Gastroesophageal sphincter (tissue), 4 donors: ENCODE results near the gene B9D2. TPM values are rescaled to one million over a fixed set of nuclear protein-coding genes. Genes with fewer than 3 reads are reported as not detected.

Experiments
- ATAC-seq: fragments of 150-250 bp; one replicate; pipeline ENCODE4 v1.9.1; 2016; ENCODE audit warnings: mild to moderate bottlenecking, moderate library complexity
- H3K27ac ChIP-seq, 4 donors: fragments of 200-600 bp; sonication (generic) in 3 of 4; 1 replicate in 3 of 4; 2 replicates in 1 of 4; pipeline ENCODE4 v1.5.1; 2016 to 2019
- H3K27me3 ChIP-seq: fragments of 200-600 bp; sonication (generic); one replicate; pipeline ENCODE4 v1.5.1; 2019
- H3K36me3 ChIP-seq, 2 donors: fragments of 200-600 bp; sonication (generic); one replicate each; pipeline ENCODE4 v1.5.1; 2019; ENCODE audit warnings: control low read depth in 1 of 2
- H3K4me1 ChIP-seq, 3 donors: fragments of 200-600 bp; sonication (generic); 1 replicate in 2 of 3; 2 replicates in 1 of 3; pipeline ENCODE4 v1.5.1; 2016 to 2019; ENCODE audit warnings: control low read depth in 2 of 3
- H3K4me3 ChIP-seq, 2 donors: fragments of 200-600 bp; sonication (generic); one replicate each; pipeline ENCODE4 v1.5.1; 2019; ENCODE audit warnings: mild to moderate bottlenecking in 1 of 2, moderate library complexity in 1 of 2
- H3K9me3 ChIP-seq, 3 donors: fragments of 200-600 bp; sonication (generic); one replicate each; pipeline ENCODE4 v1.5.1; 2017 to 2019; ENCODE audit warnings: control low read depth in 2 of 3
- CTCF ChIP-seq, 4 experiments: fragments of 200-600 bp in 2 of 4; fragments of 450-650 bp in 2 of 4; sonication (generic) in 1 of 4; IDR thresholded peaks; one replicate each; pipeline ENCODE4 v1.5.1; 2017 to 2019; ENCODE audit warnings: antibody characterized with exemption in 4 of 4, mild to moderate bottlenecking in 2 of 4, moderate library complexity in 2 of 4
- EP300 ChIP-seq: sonication (generic); formaldehyde crosslinking; IDR thresholded peaks from one replicate; pipeline ENCODE4 v1.6.1; 2017; ENCODE audit warnings: antibody characterized with exemption, mild to moderate bottlenecking
- POLR2A ChIP-seq, 2 donors: fragments of 450-650 bp; IDR thresholded peaks; one replicate each; pipeline ENCODE4 v1.6.1; 2017; ENCODE audit warnings: antibody characterized with exemption in 2 of 2, mild to moderate bottlenecking in 2 of 2, moderate library complexity in 1 of 2
- POLR2AphosphoS5 ChIP-seq: sonication (generic); formaldehyde crosslinking; IDR thresholded peaks from one replicate; pipeline ENCODE4 v1.6.1; 2017; ENCODE audit warnings: antibody characterized with exemption
- WGBS, 2 donors: methylation state at CpG; one replicate each; pipeline ENCODE4 v1.1.5; 2018; ENCODE audit warnings: low coverage in 1 of 2; 5-methylcytosine and 5-hydroxymethylcytosine counted together
- total RNA-seq, 4 donors: library from RNA; depleted of rRNA; stranded (reverse); fragments of >200 nt; gene quantifications; one replicate each; pipeline ENCODE4 v1.1.0, GENCODE V29; 2016

The B9D2 gene
- 10 to 100 TPM in 1 of 4 donors, 1 to 10 TPM in 3; 5.2 to 10.1 (median 6.7) TPM for total RNA-seq

- Histone ChIP-seq H3K4me3 (peak within 1 kb of the TSS; percentile 71 to 78), H3K4me1 (peaks cover 0 to 26% (median 0%) of the 10 kb centered on the region in 3 donors), H3K9me3 (no peaks in the 10 kb centered on the region), H3K27ac (peak within 1 kb of the TSS; percentile 91 to 100 (median 98)), H3K36me3 (peaks cover 0 to 4% of the 10 kb centered on the region in 2 donors), H3K27me3 (no peaks in the 10 kb centered on the region)
- peak; percentile 98 for ATAC-seq
- peak; percentile 42 to 44 for TF ChIP-seq POLR2A (IDR thresholded peaks at IDR 0.05)
- TF ChIP-seq CTCF (IDR thresholded peaks at IDR 0.05) = no peak
- TF ChIP-seq POLR2AphosphoS5 = peak; percentile 62
- no peak for TF ChIP-seq EP300
- WGBS, 2 donors = 0% methylated on average over 11 of the region's 56 CpGs; no CpG with 5 or more reads in 1 of the 2 donors
Measured at GRCh38 chr19:41363753-41364523, at the start of gene B9D2. Gene B9D2 (minus strand): TSS chr19:41364149. CDS start chr19:41363519, 630 bp downstream.

GRCh38 chr19:41412953-41413352 is 49.0 kb upstream of the B9D2 start:
- TF ChIP-seq CTCF (IDR thresholded peaks at IDR 0.05) = no peak
- no peak for TF ChIP-seq POLR2AphosphoS5
- TF ChIP-seq POLR2A (IDR thresholded peaks at IDR 0.05) = no peak
- no peak for TF ChIP-seq EP300
- no peak overlapping the region for H3K27ac ChIP-seq
- no peak for ATAC-seq
- no peak overlapping the region for H3K4me3 ChIP-seq
- peaks cover 0 to 38% (median 4%) of the 10 kb centered on the region in 3 donors for H3K4me1 ChIP-seq
- H3K9me3 ChIP-seq = no peaks in the 10 kb centered on the region
- peaks cover 0 to 77% of the 10 kb centered on the region in 2 donors for H3K36me3 ChIP-seq
- WGBS, 2 donors = 80% methylated on average over 1 of the region's 5 CpGs; no CpG with 5 or more reads in 1 of the 2 donors
- H3K27me3 ChIP-seq = no peaks in the 10 kb centered on the region

- Histone ChIP-seq H3K4me3 (no peak overlapping the region), H3K4me1 (peaks cover 0 to 43% (median 4%) of the 10 kb centered on the region in 3 donors), H3K36me3 (peaks cover 0 to 67% of the 10 kb centered on the region in 2 donors), H3K9me3 (no peaks in the 10 kb centered on the region), H3K27ac (peak overlapping the region in 1 of 4 donors; percentile 2), H3K27me3 (no peaks in the 10 kb centered on the region)
- TF ChIP-seq CTCF (IDR thresholded peaks at IDR 0.05) (no peak), POLR2A (IDR thresholded peaks at IDR 0.05) (no peak), EP300 (no peak), POLR2AphosphoS5 (no peak)
- WGBS, 2 donors = 53 to 79% methylated on average over 7 to 8 of the region's 11 CpGs
- no peak for ATAC-seq
Measured at GRCh38 chr19:41411968-41412265, 48.0 kb upstream of the B9D2 start.

- Histone ChIP-seq H3K36me3 (peaks cover 0 to 61% of the 10 kb centered on the region in 2 donors), H3K4me3 (no peak overlapping the region), H3K27me3 (no peaks in the 10 kb centered on the region), H3K27ac (peak overlapping the region in 2 of 4 donors; percentile 43 to 47), H3K9me3 (no peaks in the 10 kb centered on the region), H3K4me1 (peaks cover 0 to 49% (median 4%) of the 10 kb centered on the region in 3 donors)
- TF ChIP-seq POLR2A (IDR thresholded peaks at IDR 0.05) (no peak), POLR2AphosphoS5 (no peak), EP300 (no peak), CTCF (IDR thresholded peaks at IDR 0.05) (no peak)
- ATAC-seq = no peak
- WGBS, 2 donors = 0 to 39% methylated on average over 1 to 3 of the region's 9 CpGs
Measured at GRCh38 chr19:41411100-41411967, 47.4 kb upstream of the B9D2 start.
